Fibroblast of lung (primary cell): ENCODE measurements around the gene MIS18BP1. TPM values are rescaled to one million over a fixed set of nuclear protein-coding genes. Genes with fewer than 3 reads are reported as not detected.
A peak's percentile ranks its signal among the peaks of the same experiment; 100 is the strongest.

Source experiments
- DNase-seq, 2 donors: peaks; one replicate each; pipeline versions ENCODE4 v3.0.0 to v3.0.0-alpha.2; 2010; ENCODE audit warnings: low read depth in 2 of 2
- H2AFZ ChIP-seq: 2 replicates; pipeline ENCODE4 v1.5.1; 2012; ENCODE audit warnings: low read length, control low read depth, inconsistent platforms
- H3K27ac ChIP-seq: 2 replicates; pipeline ENCODE4 v1.5.1; 2011; ENCODE audit warnings: low read length, control low read depth; ENCODE audit not compliant: insufficient read depth
- H3K27me3 ChIP-seq: 2 replicates; pipeline ENCODE4 v1.5.1; 2011; ENCODE audit warnings: mild to moderate bottlenecking, low read length; ENCODE audit not compliant: control insufficient read depth, insufficient read depth
- H3K36me3 ChIP-seq: 2 replicates; pipeline ENCODE4 v1.5.1; 2011; ENCODE audit warnings: low read length; ENCODE audit not compliant: control insufficient read depth, insufficient read depth
- H3K4me1 ChIP-seq: 2 replicates; pipeline ENCODE4 v1.5.1; 2011; ENCODE audit warnings: low read length; ENCODE audit not compliant: control insufficient read depth, insufficient read depth; ENCODE audit errors: extremely low read depth
- H3K4me2 ChIP-seq: 2 replicates; pipeline ENCODE4 v1.5.1; 2011; ENCODE audit warnings: low read length, control low read depth; ENCODE audit not compliant: insufficient read depth; ENCODE audit errors: extremely low read depth
- H3K4me3 ChIP-seq, 4 experiments: fragments of 200-600 bp in 1 of 4; sonication (generic) in 1 of 4; replicated peaks in 1 of 4; 2 replicates each; pipeline ENCODE4 v1.5.1; 2011 to 2016; ENCODE audit warnings: low read length in 4 of 4, low read depth in 3 of 4, mild to moderate bottlenecking in 3 of 4, control low read depth in 2 of 4, inconsistent platforms in 1 of 4, mixed read lengths in 1 of 4; ENCODE audit not compliant: insufficient read depth in 1 of 4; ENCODE audit errors: control extremely low read depth in 1 of 4
- H3K79me2 ChIP-seq: 2 replicates; pipeline ENCODE4 v1.5.1; 2012; ENCODE audit warnings: mild to moderate bottlenecking, low read length, inconsistent platforms; ENCODE audit not compliant: control insufficient read depth, insufficient read depth
- H3K9ac ChIP-seq: 2 replicates; pipeline ENCODE4 v1.5.1; 2011; ENCODE audit warnings: mild to moderate bottlenecking, low read length, control low read depth; ENCODE audit not compliant: insufficient read depth
- H3K9me3 ChIP-seq: 2 replicates; pipeline ENCODE4 v1.5.1; 2012; ENCODE audit warnings: low read depth, low read length; ENCODE audit not compliant: control insufficient read depth, insufficient read depth
- H4K20me1 ChIP-seq: 2 replicates; pipeline ENCODE4 v1.5.1; 2011; ENCODE audit warnings: low read length; ENCODE audit not compliant: control insufficient read depth, insufficient read depth; ENCODE audit errors: extremely low read depth
- CTCF ChIP-seq, 2 donors: IDR thresholded peaks in 1 of 2; conservative IDR thresholded peaks in 1 of 2; 1 replicate in 1 of 2; 2 replicates in 1 of 2; pipeline ENCODE4 v1.5.1; 2011 to 2012; ENCODE audit warnings: low read length in 2 of 2, control low read depth in 1 of 2, inconsistent platforms in 1 of 2, low read depth in 1 of 2, mild to moderate bottlenecking in 1 of 2
- EZH2 ChIP-seq: IDR thresholded peaks from 2 replicates; pipeline ENCODE4 v1.5.1; 2012; ENCODE audit warnings: low read length, control low read depth, mild to moderate bottlenecking; ENCODE audit errors: missing control alignments
- polyA plus RNA-seq, 2 donors: library from polyadenylated mRNA; depleted of rRNA in 1 of 2; stranded (reverse) in 1 of 2; unstranded in 1 of 2; fragments of >200 nt; gene quantifications; 2 replicates each; pipeline ENCODE4 v1.2.1, GENCODE V29; 2011 to 2012; ENCODE audit warnings: missing spikeins in 1 of 2
- total RNA-seq: library from RNA; depleted of rRNA; stranded (reverse); fragments of >200 nt; gene quantifications from 2 replicates; pipeline ENCODE4 v1.2.1, GENCODE V29; 2014

The MIS18BP1 gene
- total and polyA plus RNA-seq, 2 donors (not counting 1 experiment from before 2014, with no cell fraction given) = 13.3 to 26.4 TPM

- H4K20me1 ChIP-seq = no peaks in the 10 kb centered on the region
- peak overlapping the region; percentile 5 for H3K27ac ChIP-seq
- no peak overlapping the region for H3K9ac ChIP-seq
- peak overlapping the region; percentile 62 for H3K4me2 ChIP-seq
- no peaks in the 10 kb centered on the region for H3K9me3 ChIP-seq
- H3K27me3 ChIP-seq = no peaks in the 10 kb centered on the region
- DNase-seq = no peak
- TF ChIP-seq CTCF (conservative IDR thresholded peaks at IDR 0.05 in 1 of 2, IDR thresholded peaks at IDR 0.05 in 1 of 2; ENCODE audit: low read depth in 1 of 2, low read length in 2 of 2) = no peak
- TF ChIP-seq EZH2 = no peak
- no peaks in the 10 kb centered on the region for H3K36me3 ChIP-seq
- H3K4me1 ChIP-seq = no peaks in the 10 kb centered on the region
- H3K79me2 ChIP-seq = peaks cover 53% of the 10 kb centered on the region
- peak overlapping the region; percentile 3 to 43 (median 17) for H3K4me3 ChIP-seq
- peak overlapping the region; percentile 55 for H2AFZ ChIP-seq
Measured at GRCh38 chr14:45242706-45243105, 10.3 kb downstream of the MIS18BP1 start.

DNA sequence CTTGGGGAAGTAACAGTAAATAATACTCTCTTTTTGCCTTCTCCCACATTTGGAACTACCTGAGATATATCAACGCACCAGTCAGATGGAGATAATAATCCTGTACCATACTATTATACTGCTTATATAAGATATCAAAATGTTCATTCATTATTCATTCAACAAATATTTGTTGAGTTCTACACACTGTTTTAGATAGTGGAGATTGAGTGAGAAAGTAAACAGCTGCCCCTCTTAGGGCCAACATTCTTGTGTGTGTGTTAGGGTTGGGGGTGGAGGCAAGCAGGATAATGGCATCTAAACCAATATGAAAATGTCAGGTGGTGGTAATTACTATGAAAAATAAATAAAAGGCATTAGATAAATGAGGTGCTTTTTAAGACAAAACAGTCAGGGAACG is 14.0 kb downstream of the MIS18BP1 start:
- TF ChIP-seq CTCF (conservative IDR thresholded peaks at IDR 0.05 in 1 of 2, IDR thresholded peaks at IDR 0.05 in 1 of 2; ENCODE audit: low read depth in 1 of 2, low read length in 2 of 2) = no peak
- no peak for TF ChIP-seq EZH2

GRCh38 chr14:45227566-45227965 is 25.4 kb downstream of the MIS18BP1 start:
- TF ChIP-seq EZH2 (no peak), CTCF (conservative IDR thresholded peaks at IDR 0.05 in 1 of 2, IDR thresholded peaks at IDR 0.05 in 1 of 2; ENCODE audit: low read depth in 1 of 2, low read length in 2 of 2) (no peak)
- Histone ChIP-seq H2AFZ (no peak overlapping the region), H3K4me2 (no peak overlapping the region), H3K27me3 (no peaks in the 10 kb centered on the region), H3K4me3 (no peak overlapping the region), H4K20me1 (no peaks in the 10 kb centered on the region), H3K4me1 (no peaks in the 10 kb centered on the region), H3K79me2 (no peaks in the 10 kb centered on the region), H3K36me3 (peaks cover 2% of the 10 kb centered on the region), H3K9ac (no peak overlapping the region), H3K27ac (no peak overlapping the region), H3K9me3 (no peaks in the 10 kb centered on the region)
- peak in 1 of 2 donors; percentile 32 for DNase-seq

More for the DNA sequence above, 14.0 kb downstream of the MIS18BP1 start:
- H3K36me3 ChIP-seq = no peaks in the 10 kb centered on the region
- no peaks in the 10 kb centered on the region for H4K20me1 ChIP-seq
- no peak for DNase-seq
- H3K4me1 ChIP-seq = no peaks in the 10 kb centered on the region
- no peaks in the 10 kb centered on the region for H3K27me3 ChIP-seq
- no peak overlapping the region for H3K9ac ChIP-seq
- no peak overlapping the region for H3K4me2 ChIP-seq
- no peak overlapping the region for H3K27ac ChIP-seq
- H3K79me2 ChIP-seq = peaks cover 16% of the 10 kb centered on the region
- H2AFZ ChIP-seq = no peak overlapping the region
- no peak overlapping the region for H3K4me3 ChIP-seq
- no peaks in the 10 kb centered on the region for H3K9me3 ChIP-seq
